Trophoblast cell (in vitro differentiated cells and primary cell): ENCODE data around the gene GALNT13.

ENCODE experiments used
- DNase-seq, 2 donors: peaks; one replicate each; pipeline ENCODE4 v3.0.0-alpha.2; 2016
- H2AFZ ChIP-seq: 2 replicates; pipeline ENCODE4 v1.6.1; 2013; ENCODE audit warnings: low read length, moderate library complexity, mild to moderate bottlenecking; ENCODE audit not compliant: insufficient read depth, poor library complexity
- H2AK5ac ChIP-seq: 2 replicates; pipeline ENCODE4 v1.6.1; 2013; ENCODE audit warnings: mild to moderate bottlenecking, low read length
- H2BK120ac ChIP-seq: 2 replicates; pipeline ENCODE4 v1.6.1; 2013; ENCODE audit warnings: low read length, mild to moderate bottlenecking, moderate library complexity; ENCODE audit not compliant: insufficient read depth, poor library complexity
- H2BK12ac ChIP-seq: 2 replicates; pipeline ENCODE4 v1.6.1; 2013; ENCODE audit warnings: mild to moderate bottlenecking, low read length, moderate library complexity
- H2BK5ac ChIP-seq: 2 replicates; pipeline ENCODE4 v1.6.1; 2013; ENCODE audit warnings: low read length, low read depth, moderate library complexity, mild to moderate bottlenecking; ENCODE audit not compliant: poor library complexity
- H3K14ac ChIP-seq: 2 replicates; pipeline ENCODE4 v1.6.1; 2013; ENCODE audit warnings: mild to moderate bottlenecking, low read length
- H3K18ac ChIP-seq: 2 replicates; pipeline ENCODE4 v1.6.1; 2013; ENCODE audit warnings: mild to moderate bottlenecking, low read length
- H3K23ac ChIP-seq: 2 replicates; pipeline ENCODE4 v1.6.1; 2013; ENCODE audit warnings: low read length
- H3K27ac ChIP-seq: 2 replicates; pipeline ENCODE4 v1.5.1; 2013; ENCODE audit warnings: low read depth, mild to moderate bottlenecking, inconsistent platforms, low read length, moderate library complexity
- H3K27me3 ChIP-seq: 2 replicates; pipeline ENCODE4 v1.6.1; 2013; ENCODE audit warnings: inconsistent platforms, mild to moderate bottlenecking, low read length, moderate library complexity; ENCODE audit not compliant: insufficient read depth
- H3K36me3 ChIP-seq, 2 experiments: 1 replicate in 1 of 2; 2 replicates in 1 of 2; pipeline ENCODE4 v1.6.1; 2013; ENCODE audit warnings: low read length in 2 of 2, mild to moderate bottlenecking in 2 of 2, moderate library complexity in 1 of 2; ENCODE audit not compliant: insufficient read depth in 2 of 2, control insufficient read depth in 1 of 2
- H3K4ac ChIP-seq: 2 replicates; pipeline ENCODE4 v1.6.1; 2013; ENCODE audit warnings: low read depth, mild to moderate bottlenecking, low read length, moderate library complexity
- H3K4me1 ChIP-seq, 2 experiments: 1 replicate in 1 of 2; 2 replicates in 1 of 2; pipeline ENCODE4 v1.6.1; 2013; ENCODE audit warnings: low read length in 2 of 2, mild to moderate bottlenecking in 2 of 2, moderate library complexity in 1 of 2; ENCODE audit not compliant: insufficient read depth in 2 of 2, control insufficient read depth in 1 of 2
- H3K4me2 ChIP-seq: 2 replicates; pipeline ENCODE4 v1.6.1; 2013; ENCODE audit warnings: inconsistent platforms, mild to moderate bottlenecking, low read length, moderate library complexity
- H3K4me3 ChIP-seq: 2 replicates; pipeline ENCODE4 v1.5.1; 2013; ENCODE audit warnings: mild to moderate bottlenecking, low read depth, low read length, inconsistent platforms
- H3K79me1 ChIP-seq: one replicate; pipeline ENCODE4 v1.6.1; 2013; ENCODE audit warnings: low read length
- H3K79me2 ChIP-seq: 2 replicates; pipeline ENCODE4 v1.6.1; 2013; ENCODE audit warnings: low read length, mild to moderate bottlenecking; ENCODE audit not compliant: control insufficient read depth, insufficient read depth, poor library complexity
- H3K9ac ChIP-seq: 2 replicates; pipeline ENCODE4 v1.6.1; 2013; ENCODE audit warnings: mild to moderate bottlenecking, low read length
- H3K9me3 ChIP-seq: 2 replicates; pipeline ENCODE4 v1.6.1; 2013; ENCODE audit warnings: low read depth, mild to moderate bottlenecking, control low read depth, inconsistent platforms, low read length; ENCODE audit not compliant: insufficient read depth
- H4K12ac ChIP-seq: 2 replicates; pipeline ENCODE4 v1.6.1; 2013; ENCODE audit warnings: low read depth, mild to moderate bottlenecking, low read length, moderate library complexity
- H4K8ac ChIP-seq: 2 replicates; pipeline ENCODE4 v1.6.1; 2013; ENCODE audit warnings: low read depth, mild to moderate bottlenecking, low read length, moderate library complexity
- H4K91ac ChIP-seq: one replicate; pipeline ENCODE4 v1.6.1; 2013; ENCODE audit warnings: low read depth, mild to moderate bottlenecking, low read length, moderate library complexity
- WGBS: extraction: QIAGEN DNeasy Blood & Tissue Kit; methylation state at CpG from one replicate; pipeline ENCODE4 v1.1.7; 2013; ENCODE audit warnings: missing lambda C conversion rate; ENCODE audit not compliant: insufficient read length, insufficient coverage; ENCODE audit errors: extremely low coverage; 5-methylcytosine and 5-hydroxymethylcytosine counted together

The GALNT13 gene

GRCh38 chr2:154425994-154426393 is 554.3 kb downstream of the GALNT13 start:
- no peak overlapping the region for H4K12ac ChIP-seq
- H3K18ac ChIP-seq = no peak overlapping the region
- no peaks in the 10 kb centered on the region for H3K9me3 ChIP-seq
- H4K8ac ChIP-seq = no peak overlapping the region
- no peaks in the 10 kb centered on the region for H3K27me3 ChIP-seq
- H3K27ac ChIP-seq = no peak overlapping the region
- H2BK12ac ChIP-seq = no peak overlapping the region
- no peaks in the 10 kb centered on the region for H3K36me3 ChIP-seq
- H3K79me1 ChIP-seq = no peaks in the 10 kb centered on the region
- H4K91ac ChIP-seq = no peak overlapping the region
- H2BK120ac ChIP-seq = no peak overlapping the region
- H2BK5ac ChIP-seq = no peak overlapping the region
- DNase-seq = no peak
- H3K14ac ChIP-seq = no peak overlapping the region
- no peak overlapping the region for H2AK5ac ChIP-seq
- no peaks in the 10 kb centered on the region for H3K4me1 ChIP-seq
- H3K79me2 ChIP-seq = no peaks in the 10 kb centered on the region
- H3K4ac ChIP-seq = no peak overlapping the region
- H2AFZ ChIP-seq = no peak overlapping the region
- no peak overlapping the region for H3K4me2 ChIP-seq
- no CpG with 5 or more reads among the region's 2 CpGs for WGBS
- no peak overlapping the region for H3K9ac ChIP-seq
- H3K4me3 ChIP-seq = no peak overlapping the region
- no peak overlapping the region for H3K23ac ChIP-seq

GRCh38 chr2:154427453-154427852 is 555.7 kb downstream of the GALNT13 start:
- Histone ChIP-seq H3K23ac (no peak overlapping the region), H3K79me2 (no peaks in the 10 kb centered on the region), H2BK12ac (no peak overlapping the region), H4K8ac (no peak overlapping the region), H3K36me3 (no peaks in the 10 kb centered on the region), H3K27me3 (no peaks in the 10 kb centered on the region), H3K4ac (no peak overlapping the region), H3K4me3 (no peak overlapping the region), H3K79me1 (no peaks in the 10 kb centered on the region), H3K27ac (no peak overlapping the region), H2BK5ac (no peak overlapping the region), H3K4me1 (no peaks in the 10 kb centered on the region), H3K4me2 (no peak overlapping the region), H3K18ac (no peak overlapping the region), H2BK120ac (no peak overlapping the region), H2AFZ (no peak overlapping the region), H4K12ac (no peak overlapping the region), H3K9ac (no peak overlapping the region), H3K9me3 (no peaks in the 10 kb centered on the region), H4K91ac (no peak overlapping the region), H2AK5ac (no peak overlapping the region), H3K14ac (no peak overlapping the region)
- WGBS = no CpG with 5 or more reads among the region's 2 CpGs
- DNase-seq = no peak

- no peak for DNase-seq
- Histone ChIP-seq H3K27me3 (no peaks in the 10 kb centered on the region), H4K12ac (no peak overlapping the region), H3K4me2 (no peak overlapping the region), H2AFZ (no peak overlapping the region), H3K23ac (no peak overlapping the region), H3K79me2 (no peaks in the 10 kb centered on the region), H3K9ac (no peak overlapping the region), H3K14ac (no peak overlapping the region), H3K9me3 (no peaks in the 10 kb centered on the region), H3K4me3 (no peak overlapping the region), H3K79me1 (no peaks in the 10 kb centered on the region), H2BK12ac (no peak overlapping the region), H3K4me1 (no peaks in the 10 kb centered on the region), H4K8ac (no peak overlapping the region), H3K27ac (no peak overlapping the region), H3K36me3 (no peaks in the 10 kb centered on the region), H2AK5ac (no peak overlapping the region), H2BK120ac (no peak overlapping the region), H4K91ac (no peak overlapping the region), H3K4ac (no peak overlapping the region), H2BK5ac (no peak overlapping the region), H3K18ac (no peak overlapping the region)
- no CpG with 5 or more reads among the region's 8 CpGs for WGBS
These were observed 556.3 kb downstream of the GALNT13 start for GRCh38 chr2:154428022-154428421.

- no peak overlapping the region for H3K4me2 ChIP-seq
- H3K4ac ChIP-seq = no peak overlapping the region
- H3K9me3 ChIP-seq = no peaks in the 10 kb centered on the region
- no peaks in the 10 kb centered on the region for H3K4me1 ChIP-seq
- no peak overlapping the region for H2BK12ac ChIP-seq
- no peak for DNase-seq
- no peak overlapping the region for H3K18ac ChIP-seq
- H2BK120ac ChIP-seq = no peak overlapping the region
- no peaks in the 10 kb centered on the region for H3K79me2 ChIP-seq
- no peaks in the 10 kb centered on the region for H3K36me3 ChIP-seq
- no peaks in the 10 kb centered on the region for H3K27me3 ChIP-seq
- no peak overlapping the region for H4K12ac ChIP-seq
- no peak overlapping the region for H2AFZ ChIP-seq
- H2BK5ac ChIP-seq = no peak overlapping the region
- no peak overlapping the region for H3K27ac ChIP-seq
- no peak overlapping the region for H3K4me3 ChIP-seq
- no peak overlapping the region for H2AK5ac ChIP-seq
- H4K8ac ChIP-seq = no peak overlapping the region
- no peak overlapping the region for H3K23ac ChIP-seq
- no peak overlapping the region for H3K9ac ChIP-seq
- H3K14ac ChIP-seq = no peak overlapping the region
- no peak overlapping the region for H4K91ac ChIP-seq
- no peaks in the 10 kb centered on the region for H3K79me1 ChIP-seq
These were observed 561.3 kb downstream of the GALNT13 start for GRCh38 chr2:154433010-154433409.
